GM21360 (cell line): ENCODE measurements around the gene NGB.

Experiments used
- ATAC-seq: cut with Tn5 transposase; IDR thresholded peaks from one replicate; pipeline ENCODE4 v1.9.1; 2021; ENCODE audit warnings: mild to moderate bottlenecking, moderate library complexity; ENCODE audit not compliant: unreplicated experiment

Gene NGB

GRCh38 chr14:77265561-77266335 lies 5.3 kb downstream of the NGB start:
- no peak for ATAC-seq

DNA sequence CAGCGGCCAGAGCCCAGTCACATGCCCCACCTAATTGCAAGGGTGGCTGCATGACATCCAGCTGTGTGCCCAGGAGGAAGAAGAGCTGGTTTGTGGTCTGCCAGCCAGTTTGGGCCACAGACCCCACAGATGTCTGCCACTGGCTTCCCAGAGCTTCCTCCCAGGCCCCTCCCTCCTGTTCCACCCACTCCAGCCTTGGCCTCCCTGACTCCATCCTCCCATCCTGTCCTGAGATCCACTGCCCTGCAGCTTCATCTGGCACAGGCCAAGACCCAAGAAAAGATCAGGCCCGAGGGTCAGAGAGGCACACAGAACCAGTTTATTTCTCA lies 5.9 kb downstream of the NGB start:
- ATAC-seq: no peak

- ATAC-seq: no peak
Observed at GRCh38 chr14:77264466-77265186, 6.4 kb downstream of the NGB start.

DNA sequence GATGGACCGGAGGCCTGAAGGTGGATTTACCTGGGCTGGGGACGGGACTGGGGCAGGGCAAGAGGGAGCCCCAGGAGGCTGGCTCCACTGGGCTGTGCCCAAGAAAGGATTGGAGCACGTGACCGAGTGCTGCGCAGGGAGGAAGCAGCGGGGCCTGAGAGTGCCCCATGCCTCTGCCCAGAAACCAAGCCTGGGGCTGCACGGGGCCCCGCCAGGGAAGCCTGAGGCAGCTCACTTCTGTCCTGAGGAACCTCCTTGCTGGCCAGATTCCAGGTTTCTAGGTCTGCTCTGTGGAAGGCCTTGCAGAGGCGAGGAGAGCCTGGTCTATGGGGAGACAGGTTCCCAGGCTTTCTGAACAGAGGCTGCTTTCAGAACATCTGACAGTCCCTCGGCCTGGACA lies 10.4 kb downstream of the NGB start:
- no peak for ATAC-seq

GRCh38 chr14:77260199-77260598 lies 10.8 kb downstream of the NGB start:
- ATAC-seq: no peak

DNA sequence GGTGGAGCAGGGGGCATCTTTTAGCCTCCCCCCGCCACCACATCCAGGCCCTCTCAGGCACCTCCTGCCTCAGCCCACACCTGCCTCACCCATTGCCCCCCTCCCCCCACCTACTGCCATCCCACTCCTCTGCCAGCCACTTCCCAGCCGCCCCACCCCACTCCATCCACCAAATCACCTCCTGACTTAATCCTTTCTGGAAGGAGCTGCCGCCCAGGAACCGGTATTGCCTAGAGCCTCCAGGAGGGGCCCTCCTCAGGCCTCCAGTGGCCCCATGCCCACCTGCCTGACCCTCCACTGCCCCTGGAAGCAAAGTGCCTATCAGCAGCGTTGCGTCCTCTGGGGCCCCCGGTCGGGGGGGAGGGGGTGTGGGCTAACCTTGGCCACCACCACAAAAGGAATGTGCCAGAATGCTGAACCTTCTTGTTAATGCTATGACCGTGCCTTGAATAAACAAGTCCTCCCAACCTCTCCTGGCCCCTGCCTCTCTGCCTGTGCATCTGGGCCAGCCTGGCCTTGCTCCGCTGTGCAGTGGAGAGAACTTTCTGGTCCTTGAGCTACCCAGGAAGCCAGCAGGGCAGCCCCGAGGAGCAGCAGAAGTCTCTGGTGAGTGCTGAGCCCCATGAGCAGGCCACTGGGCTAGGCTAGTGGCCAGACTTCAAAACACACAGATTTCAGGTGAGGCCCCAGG lies 11.8 kb downstream of the NGB start:
- ATAC-seq: no peak

DNA sequence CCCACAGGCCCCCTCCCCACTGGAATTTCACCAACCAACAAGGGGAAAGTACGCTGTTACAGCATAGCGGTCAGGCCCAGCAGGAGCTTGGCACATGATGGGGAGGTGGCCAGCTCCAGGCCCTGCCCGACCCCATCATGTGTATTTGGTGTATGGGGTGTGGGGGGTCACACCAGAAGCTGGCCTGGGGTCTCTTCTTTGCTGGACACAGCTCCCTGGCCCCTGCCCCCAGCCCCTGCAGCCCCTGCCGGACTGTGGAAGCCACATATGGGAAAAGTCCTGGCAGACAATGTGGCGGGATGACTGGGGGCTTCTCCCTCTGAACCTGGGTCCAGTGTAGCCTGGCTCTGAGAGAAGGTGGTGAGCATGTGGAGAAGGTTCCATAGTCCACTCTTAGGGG lies 12.4 kb downstream of the NGB start:
- no peak for ATAC-seq

DNA sequence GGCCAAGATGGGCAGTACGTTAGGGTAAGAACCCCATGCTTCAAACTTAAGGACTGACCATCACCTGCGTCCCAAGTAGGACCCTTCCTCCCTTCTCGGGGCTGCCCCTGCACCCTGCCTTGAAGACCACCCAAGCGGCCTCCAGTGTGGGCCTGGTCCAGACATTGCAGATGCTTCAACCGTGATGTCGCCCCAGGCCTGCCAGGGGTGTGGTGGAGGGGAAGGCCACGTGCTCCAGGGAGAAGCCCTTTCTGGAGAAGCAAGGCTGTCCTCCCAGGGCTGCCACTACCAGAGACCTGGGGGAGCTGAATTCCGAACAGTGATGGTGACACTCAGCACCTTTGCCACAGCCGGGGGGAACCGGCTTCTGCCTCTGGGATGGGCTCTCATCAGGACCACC lies 13.3 kb downstream of the NGB start:
- no peak for ATAC-seq

- ATAC-seq: no peak
Observed at GRCh38 chr14:77256694-77257093, 14.3 kb downstream of the NGB start.

- no peak for ATAC-seq
Observed at GRCh38 chr14:77253333-77254190, 17.4 kb downstream of the NGB start.

- ATAC-seq: no peak
Observed at GRCh38 chr14:77251870-77252269, 19.1 kb downstream of the NGB start.

- ATAC-seq: no peak
Observed at GRCh38 chr14:77250927-77251326, 20.1 kb downstream of the NGB start.

GRCh38 chr14:77249286-77249685 lies 21.7 kb downstream of the NGB start:
- no peak for ATAC-seq

DNA sequence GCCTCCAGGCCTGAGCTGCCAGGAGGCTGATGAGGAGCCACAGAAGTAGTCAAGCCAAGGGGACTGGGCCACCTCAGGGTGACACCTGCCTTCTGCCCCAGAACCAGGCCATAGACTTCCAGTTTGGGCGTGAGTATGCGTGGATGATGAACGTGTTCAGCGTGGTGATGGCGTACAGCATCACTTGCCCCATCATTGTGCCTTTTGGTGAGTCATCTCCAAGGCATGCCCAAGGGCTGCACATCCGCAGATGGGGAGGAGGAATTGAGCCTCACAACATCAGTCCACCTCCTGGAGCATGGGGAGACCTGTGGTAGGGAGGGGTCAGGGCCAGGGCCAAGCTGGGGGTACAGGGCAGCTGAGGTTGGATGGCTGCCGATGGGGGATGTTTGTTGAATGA lies 22.3 kb downstream of the NGB start:
- ATAC-seq: no peak

GRCh38 chr14:77246784-77247183 lies 24.2 kb downstream of the NGB start:
- no peak for ATAC-seq

DNA sequence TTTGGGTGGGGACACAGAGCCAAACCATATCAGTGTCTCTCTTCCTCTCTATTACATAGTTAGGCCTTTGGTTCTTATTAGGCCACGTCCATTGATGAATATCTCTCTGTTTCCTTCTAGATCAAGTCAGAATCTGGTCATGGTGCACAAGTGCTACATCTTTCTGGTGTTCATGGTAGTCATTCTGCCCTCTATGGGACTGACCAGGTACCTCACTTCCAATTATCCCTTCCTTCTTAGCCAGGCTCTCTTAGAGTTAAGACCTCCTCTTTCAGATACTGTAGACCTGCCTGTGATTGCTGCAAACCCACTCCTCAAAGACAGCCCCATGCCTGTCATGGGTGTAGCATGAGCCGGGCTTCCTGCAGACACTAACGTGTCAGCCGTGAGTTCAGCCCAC lies 25.2 kb downstream of the NGB start:
- ATAC-seq: no peak

GRCh38 chr14:77243853-77244252 lies 27.2 kb downstream of the NGB start:
- no peak for ATAC-seq

DNA sequence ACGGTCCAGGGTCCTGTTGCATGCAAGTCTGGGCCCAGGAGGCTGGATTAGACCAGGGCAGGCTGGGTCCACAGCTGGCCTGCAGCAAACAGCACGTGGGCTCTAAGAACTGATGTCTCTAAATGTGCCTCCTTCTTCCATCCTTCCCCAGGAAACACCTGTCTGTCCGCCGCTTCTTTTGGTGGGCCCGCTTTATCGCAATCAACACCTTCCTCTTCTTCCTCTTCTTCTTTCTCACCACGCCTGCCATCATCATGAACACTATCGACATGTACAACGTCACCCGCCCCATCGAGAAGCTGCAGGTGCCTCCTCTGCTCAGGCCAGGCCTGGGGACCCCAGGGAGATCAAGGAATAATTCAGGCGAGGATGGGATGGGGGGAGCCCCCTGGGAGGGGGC lies 28.3 kb downstream of the NGB start:
- ATAC-seq: no peak

GRCh38 chr14:77241955-77242354 lies 29.1 kb downstream of the NGB start:
- no peak for ATAC-seq

- no peak for ATAC-seq
Observed at GRCh38 chr14:77240336-77240915, 30.6 kb downstream of the NGB start.

DNA sequence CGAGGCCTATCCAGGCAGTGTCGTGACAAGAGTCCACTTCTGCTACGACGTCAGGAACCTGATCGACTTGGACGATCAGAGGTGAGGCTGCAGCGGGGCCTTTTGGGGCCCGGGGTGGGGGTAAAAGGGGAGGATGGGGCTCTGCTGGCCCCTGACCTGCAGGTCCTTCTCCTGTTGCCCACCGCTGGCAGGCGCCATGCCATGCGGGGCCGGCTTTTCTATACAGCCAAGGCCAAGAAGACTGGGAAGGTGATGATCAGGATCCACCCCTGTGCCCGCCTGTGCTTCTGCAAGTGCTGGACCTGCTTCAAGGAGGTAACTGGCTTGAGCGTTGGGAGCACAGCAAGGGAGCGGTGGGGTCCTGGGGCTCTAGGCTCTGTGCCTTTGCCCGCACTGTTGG lies 31.6 kb downstream of the NGB start:
- ATAC-seq: no peak
